K562 (cell line): Measurements from ENCODE around the gene OLFML2B. TPM values are rescaled to one million over a fixed set of nuclear protein-coding genes. Genes with fewer than 3 reads are reported as not detected.

Experiments
- CBFA2T2 ChIP-seq: fragments of 450-650 bp; conservative IDR thresholded peaks from 2 replicates; pipeline ENCODE4 v1.6.1; 2017; ENCODE audit warnings: mild to moderate bottlenecking
- EGR1 ChIP-seq: fragments of 450-650 bp; conservative IDR thresholded peaks from 2 replicates; pipeline ENCODE4 v1.6.1; 2017; ENCODE audit warnings: mild to moderate bottlenecking
- GATAD2B ChIP-seq: fragments of 450-650 bp; IDR thresholded peaks from 2 replicates; pipeline ENCODE4 v1.6.1; 2017; ENCODE audit warnings: mild to moderate bottlenecking, borderline replicate concordance
- KDM2B ChIP-seq: fragments of 250-450 bp; sonication (Bioruptor Pico); IDR thresholded peaks from 2 replicates; pipeline ENCODE4 v1.8.0; 2021; ENCODE audit warnings: mild to moderate bottlenecking, moderate library complexity
- PHF8 ChIP-seq: fragments of 200-600 bp; sonication (generic); IDR thresholded peaks from 2 replicates; pipeline ENCODE4 v1.6.1; 2012; ENCODE audit warnings: mixed run types, mild to moderate bottlenecking, inconsistent platforms, low read length, moderate library complexity, borderline replicate concordance
- POLR2G ChIP-seq: fragments of 200-400 bp; formaldehyde crosslinking; IDR thresholded peaks from 2 replicates; pipeline ENCODE4 v1.6.1; 2017; ENCODE audit warnings: low read depth, mild to moderate bottlenecking, antibody characterized with exemption, low read length, moderate library complexity
- SOX6 ChIP-seq: fragments of 450-650 bp; IDR thresholded peaks from 2 replicates; pipeline ENCODE4 v1.6.1; 2014; ENCODE audit warnings: mild to moderate bottlenecking
- TBP ChIP-seq: optimal IDR thresholded peaks from 2 replicates; pipeline ENCODE3; 2011; ENCODE audit warnings: low read depth, low read length, improper control_type of control experiment
- ZNF174 ChIP-seq: fragments of 250-450 bp; sonication (Bioruptor Pico); IDR thresholded peaks from 2 replicates; pipeline ENCODE4 v1.4.0; 2020; ENCODE audit warnings: mild to moderate bottlenecking
- ZNF324 ChIP-seq: fragments of 250-450 bp; sonication (Bioruptor Pico); IDR thresholded peaks from 2 replicates; pipeline ENCODE4 v1.4.0; 2020; ENCODE audit warnings: mild to moderate bottlenecking
- ZNF347 ChIP-seq: fragments of 450-650 bp; formaldehyde crosslinking; IDR thresholded peaks from 2 replicates; pipeline ENCODE4 v1.4.0; 2020; ENCODE audit warnings: low read depth, mild to moderate bottlenecking, moderate library complexity
- ZNF639 ChIP-seq, 2 experiments: fragments of 200-800 bp in 1 of 2; sonication (Bioruptor generic) in 1 of 2; sonication (generic) in 1 of 2; formaldehyde crosslinking in 1 of 2; IDR thresholded peaks in 1 of 2; conservative IDR thresholded peaks in 1 of 2; 2 replicates each; pipeline versions ENCODE4 v1.5.0 to v1.6.1; 2016 to 2020; ENCODE audit warnings: missing compliant biosample characterization in 1 of 2, missing genetic modification characterization in 1 of 2, missing genetic modification reagents in 1 of 2
- ZNF644 ChIP-seq: fragments of 200-800 bp; sonication (Bioruptor generic); IDR thresholded peaks from 2 replicates; pipeline ENCODE4 v1.6.1; 2016; ENCODE audit warnings: low read depth, missing genetic modification characterization, missing compliant biosample characterization
- polyA plus RNA-seq, 8 experiments: library from polyadenylated mRNA; depleted of rRNA in 4 of 8; stranded (reverse) in 5 of 8; unstranded in 3 of 8; fragments of >200 nt; fragmentation: Nextera tagmentation in 2 of 8; fragmentation: Illumina TruSeq in 1 of 8; extraction: Ambion mirVana in 2 of 8; extraction: Trizol in 1 of 8; gene quantifications; 2 replicates each; pipeline versions ENCODE4 v1.2.1 to v1.2.3, GENCODE V29; 2011 to 2014; ENCODE audit warnings: inconsistent platforms in 1 of 8, missing spikeins in 1 of 8
- total RNA-seq, 7 experiments: library from RNA; depleted of rRNA in 6 of 7; stranded (reverse); fragments of >200 nt in 6 of 7; fragmentation: Illumina TruSeq in 2 of 7; extraction: Trizol in 2 of 7; gene quantifications; 2 replicates each; pipeline versions ENCODE4 v1.2.1 to v1.2.3, GENCODE V29; 2011 to 2021; ENCODE audit warnings: low replicate concordance in 1 of 7
- TF ChIP-seq, protein P1 (sequence below): fragments of 250-450 bp; sonication (Bioruptor Pico); IDR thresholded peaks from 2 replicates; pipeline ENCODE4 v1.9.0; 2021; ENCODE audit warnings: mild to moderate bottlenecking
- TF ChIP-seq, protein P2 (sequence below): fragments of 250-450 bp; sonication (Bioruptor Pico); IDR thresholded peaks from 2 replicates; pipeline ENCODE4 v1.8.0; 2022; ENCODE audit warnings: moderate library complexity, mild to moderate bottlenecking, inconsistent platforms
- TF ChIP-seq, protein P3 (sequence below): fragments of 450-650 bp; formaldehyde crosslinking; IDR thresholded peaks from 2 replicates; pipeline ENCODE4 v1.4.0; 2020; ENCODE audit warnings: mild to moderate bottlenecking
- TF ChIP-seq, protein P4 (sequence below): fragments of 150-350 bp; IDR thresholded peaks from 2 replicates; pipeline ENCODE4 v1.6.1; 2014; ENCODE audit warnings: low read depth, mild to moderate bottlenecking, low read length, borderline replicate concordance
- TF ChIP-seq, protein P5 (sequence below): fragments of 450-650 bp; IDR thresholded peaks from 2 replicates; pipeline ENCODE4 v1.6.1; 2016; ENCODE audit warnings: missing biosample characterization, missing genetic modification characterization

Gene OLFML2B
- total and polyA plus RNA-seq, 9 of the 15 experiments (the other 6 are each of a cell fraction or from before 2014, with no cell fraction given), result not detected

DNA sequence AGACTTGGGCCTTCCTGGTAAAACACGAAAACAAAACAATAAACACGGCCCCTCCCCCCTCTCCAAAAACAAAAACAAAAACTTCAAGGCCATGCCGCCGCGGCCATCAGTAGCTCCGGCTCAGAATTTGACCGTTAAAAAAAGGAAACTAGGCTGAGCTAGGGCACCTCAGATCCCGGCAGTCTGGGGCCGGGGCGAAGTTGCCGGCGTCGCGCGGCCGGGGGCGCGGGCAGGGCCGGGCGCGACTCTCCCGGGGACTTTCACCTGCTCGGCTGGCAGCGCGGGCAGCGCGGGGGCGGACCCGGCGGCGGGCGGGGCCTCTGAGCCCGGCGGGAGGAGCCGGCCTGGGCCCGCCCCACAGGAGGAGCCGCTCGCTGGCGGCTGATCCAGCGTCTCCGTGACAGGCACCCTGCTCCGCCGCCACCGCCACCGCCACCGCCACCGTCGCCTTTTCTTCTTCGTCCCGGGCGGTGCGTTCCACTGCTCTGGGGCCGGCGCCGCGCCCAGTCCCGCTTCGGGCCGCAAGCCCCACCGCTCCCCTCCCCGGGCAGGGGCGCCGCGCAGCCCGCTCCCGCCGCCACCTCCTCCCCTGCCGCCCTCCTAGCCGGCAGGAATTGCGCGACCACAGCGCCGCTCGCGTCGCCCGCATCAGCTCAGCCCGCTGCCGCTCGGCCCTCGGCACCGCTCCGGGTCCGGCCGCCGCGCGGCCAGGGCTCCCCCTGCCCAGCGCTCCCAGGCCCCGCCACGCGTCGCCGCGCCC is 45.8 kb upstream of the OLFML2B start, which contains the start of gene NOS1AP (continued):
- no peak for TF ChIP-seq ZNF639 (CRISPR knock-in tag; conservative IDR thresholded peaks at IDR 0.05 in 1 of 2, IDR thresholded peaks at IDR 0.05 in 1 of 2)
- TF ChIP-seq, protein P1, sequence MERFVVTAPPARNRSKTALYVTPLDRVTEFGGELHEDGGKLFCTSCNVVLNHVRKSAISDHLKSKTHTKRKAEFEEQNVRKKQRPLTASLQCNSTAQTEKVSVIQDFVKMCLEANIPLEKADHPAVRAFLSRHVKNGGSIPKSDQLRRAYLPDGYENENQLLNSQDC (CRISPR knock-in tag), result no peak
- peak; percentile 50; the same call in 1 of the 2 replicates for TF ChIP-seq POLR2G
- TF ChIP-seq CBFA2T2, result no peak
- TF ChIP-seq, protein P2, sequence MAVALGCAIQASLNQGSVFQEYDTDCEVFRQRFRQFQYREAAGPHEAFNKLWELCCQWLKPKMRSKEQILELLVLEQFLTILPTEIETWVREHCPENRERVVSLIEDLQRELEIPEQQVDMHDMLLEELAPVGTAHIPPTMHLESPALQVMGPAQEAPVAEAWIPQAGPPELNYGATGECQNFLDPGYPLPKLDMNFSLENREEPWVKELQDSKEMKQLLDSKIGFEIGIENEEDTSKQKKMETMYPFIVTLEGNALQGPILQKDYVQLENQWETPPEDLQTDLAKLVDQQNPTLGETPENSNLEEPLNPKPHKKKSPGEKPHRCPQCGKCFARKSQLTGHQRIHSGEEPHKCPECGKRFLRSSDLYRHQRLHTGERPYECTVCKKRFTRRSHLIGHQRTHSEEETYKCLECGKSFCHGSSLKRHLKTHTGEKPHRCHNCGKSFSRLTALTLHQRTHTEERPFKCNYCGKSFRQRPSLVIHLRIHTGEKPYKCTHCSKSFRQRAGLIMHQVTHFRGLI (CRISPR knock-in tag), result no peak
- peak; percentile 46; the same call in 1 of the 2 replicates for TF ChIP-seq PHF8
- TF ChIP-seq GATAD2B, result peak; percentile 22; the same call in 1 of the 2 replicates
- 0 out of 2 replicates have a peak, but pooled peaks have one; percentile 8 for TF ChIP-seq SOX6
- TF ChIP-seq, protein P3, sequence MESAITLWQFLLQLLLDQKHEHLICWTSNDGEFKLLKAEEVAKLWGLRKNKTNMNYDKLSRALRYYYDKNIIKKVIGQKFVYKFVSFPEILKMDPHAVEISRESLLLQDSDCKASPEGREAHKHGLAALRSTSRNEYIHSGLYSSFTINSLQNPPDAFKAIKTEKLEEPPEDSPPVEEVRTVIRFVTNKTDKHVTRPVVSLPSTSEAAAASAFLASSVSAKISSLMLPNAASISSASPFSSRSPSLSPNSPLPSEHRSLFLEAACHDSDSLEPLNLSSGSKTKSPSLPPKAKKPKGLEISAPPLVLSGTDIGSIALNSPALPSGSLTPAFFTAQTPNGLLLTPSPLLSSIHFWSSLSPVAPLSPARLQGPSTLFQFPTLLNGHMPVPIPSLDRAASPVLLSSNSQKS, result no peak
- TF ChIP-seq ZNF347 (CRISPR knock-in tag), result no peak
- TF ChIP-seq ZNF174 (CRISPR knock-in tag), result no peak
- no peak for TF ChIP-seq TBP
- TF ChIP-seq EGR1, result peak; percentile 30; the same call in 1 of the 2 replicates
- no peak for TF ChIP-seq ZNF324
- TF ChIP-seq ZNF644 (tag), result no peak
- TF ChIP-seq, protein P4, sequence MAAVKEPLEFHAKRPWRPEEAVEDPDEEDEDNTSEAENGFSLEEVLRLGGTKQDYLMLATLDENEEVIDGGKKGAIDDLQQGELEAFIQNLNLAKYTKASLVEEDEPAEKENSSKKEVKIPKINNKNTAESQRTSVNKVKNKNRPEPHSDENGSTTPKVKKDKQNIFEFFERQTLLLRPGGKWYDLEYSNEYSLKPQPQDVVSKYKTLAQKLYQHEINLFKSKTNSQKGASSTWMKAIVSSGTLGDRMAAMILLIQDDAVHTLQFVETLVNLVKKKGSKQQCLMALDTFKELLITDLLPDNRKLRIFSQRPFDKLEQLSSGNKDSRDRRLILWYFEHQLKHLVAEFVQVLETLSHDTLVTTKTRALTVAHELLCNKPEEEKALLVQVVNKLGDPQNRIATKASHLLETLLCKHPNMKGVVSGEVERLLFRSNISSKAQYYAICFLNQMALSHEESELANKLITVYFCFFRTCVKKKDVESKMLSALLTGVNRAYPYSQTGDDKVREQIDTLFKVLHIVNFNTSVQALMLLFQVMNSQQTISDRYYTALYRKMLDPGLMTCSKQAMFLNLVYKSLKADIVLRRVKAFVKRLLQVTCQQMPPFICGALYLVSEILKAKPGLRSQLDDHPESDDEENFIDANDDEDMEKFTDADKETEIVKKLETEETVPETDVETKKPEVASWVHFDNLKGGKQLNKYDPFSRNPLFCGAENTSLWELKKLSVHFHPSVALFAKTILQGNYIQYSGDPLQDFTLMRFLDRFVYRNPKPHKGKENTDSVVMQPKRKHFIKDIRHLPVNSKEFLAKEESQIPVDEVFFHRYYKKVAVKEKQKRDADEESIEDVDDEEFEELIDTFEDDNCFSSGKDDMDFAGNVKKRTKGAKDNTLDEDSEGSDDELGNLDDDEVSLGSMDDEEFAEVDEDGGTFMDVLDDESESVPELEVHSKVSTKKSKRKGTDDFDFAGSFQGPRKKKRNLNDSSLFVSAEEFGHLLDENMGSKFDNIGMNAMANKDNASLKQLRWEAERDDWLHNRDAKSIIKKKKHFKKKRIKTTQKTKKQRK, result no peak
- TF ChIP-seq, protein P5, sequence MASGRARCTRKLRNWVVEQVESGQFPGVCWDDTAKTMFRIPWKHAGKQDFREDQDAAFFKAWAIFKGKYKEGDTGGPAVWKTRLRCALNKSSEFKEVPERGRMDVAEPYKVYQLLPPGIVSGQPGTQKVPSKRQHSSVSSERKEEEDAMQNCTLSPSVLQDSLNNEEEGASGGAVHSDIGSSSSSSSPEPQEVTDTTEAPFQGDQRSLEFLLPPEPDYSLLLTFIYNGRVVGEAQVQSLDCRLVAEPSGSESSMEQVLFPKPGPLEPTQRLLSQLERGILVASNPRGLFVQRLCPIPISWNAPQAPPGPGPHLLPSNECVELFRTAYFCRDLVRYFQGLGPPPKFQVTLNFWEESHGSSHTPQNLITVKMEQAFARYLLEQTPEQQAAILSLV (tag), result no peak
- TF ChIP-seq KDM2B (CRISPR knock-in tag), result peak; percentile 62; the same call in 1 of the 2 replicates
